ENCODE results near the gene MAN2B1. TPM values are rescaled to one million over a fixed set of nuclear protein-coding genes. Genes with fewer than 3 reads are reported as not detected.
"Not testable (repeated sequence)": the region's sequence is repeated elsewhere in the genome, so short reads cannot be mapped to it uniquely, and the experiment has no call there.

The MAN2B1 gene
- total RNA-seq, 2 donors from 2014 or later = 111 to 118 TPM

DNA sequence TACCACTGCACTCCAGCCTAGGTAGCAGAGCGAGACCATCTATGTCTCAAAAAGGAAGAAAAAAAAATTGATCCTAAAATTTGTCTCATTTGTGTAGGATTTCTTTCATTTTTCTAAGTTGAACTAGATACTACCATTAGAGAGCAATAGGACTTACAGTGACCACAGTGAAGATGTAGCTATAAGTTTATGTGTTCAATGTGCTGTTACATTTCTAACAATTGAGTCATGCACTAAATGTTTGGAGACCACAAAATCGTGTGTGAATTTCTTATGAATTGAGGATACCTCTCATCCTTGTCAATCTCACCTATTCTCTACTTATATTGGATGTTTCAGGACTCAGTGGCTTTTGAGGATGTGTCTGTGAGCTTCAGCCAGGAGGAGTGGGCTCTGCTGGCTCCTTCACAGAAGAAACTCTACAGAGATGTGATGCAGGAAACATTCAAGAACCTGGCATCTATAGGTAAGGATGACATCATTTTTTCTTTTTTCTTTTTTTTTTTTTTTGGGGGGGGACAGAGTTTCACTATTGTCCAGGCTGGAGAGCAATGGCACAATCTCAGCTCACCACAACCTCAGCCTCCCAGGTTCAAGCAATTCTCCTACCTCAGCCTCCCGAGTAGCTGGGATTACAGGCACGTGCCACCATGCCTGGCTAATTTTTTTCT, 43.0 kb downstream of the MAN2B1 start:
- Histone ChIP-seq H3K36me3 (peaks cover 45% of the 10 kb centered on the region), H3K4me1 (ENCODE audit: control insufficient read depth in 1 of 2, low read depth in 2 of 2) (peaks cover 2 to 7% of the 10 kb centered on the region in 2 donors), H3K9me3 (peaks cover 12% of the 10 kb centered on the region), H3K4me3 (no peak overlapping the region), H3K27ac (no peak overlapping the region), H3K27me3 (replicated peaks; ENCODE audit: insufficient read depth) (no peaks in the 10 kb centered on the region)
- ATAC-seq (ENCODE audit: insufficient number of reproducible peaks, low FRiP score, low read depth) = no peak
- DNase-seq (ENCODE audit: low spot score) = no peak
- TF ChIP-seq, protein P1, sequence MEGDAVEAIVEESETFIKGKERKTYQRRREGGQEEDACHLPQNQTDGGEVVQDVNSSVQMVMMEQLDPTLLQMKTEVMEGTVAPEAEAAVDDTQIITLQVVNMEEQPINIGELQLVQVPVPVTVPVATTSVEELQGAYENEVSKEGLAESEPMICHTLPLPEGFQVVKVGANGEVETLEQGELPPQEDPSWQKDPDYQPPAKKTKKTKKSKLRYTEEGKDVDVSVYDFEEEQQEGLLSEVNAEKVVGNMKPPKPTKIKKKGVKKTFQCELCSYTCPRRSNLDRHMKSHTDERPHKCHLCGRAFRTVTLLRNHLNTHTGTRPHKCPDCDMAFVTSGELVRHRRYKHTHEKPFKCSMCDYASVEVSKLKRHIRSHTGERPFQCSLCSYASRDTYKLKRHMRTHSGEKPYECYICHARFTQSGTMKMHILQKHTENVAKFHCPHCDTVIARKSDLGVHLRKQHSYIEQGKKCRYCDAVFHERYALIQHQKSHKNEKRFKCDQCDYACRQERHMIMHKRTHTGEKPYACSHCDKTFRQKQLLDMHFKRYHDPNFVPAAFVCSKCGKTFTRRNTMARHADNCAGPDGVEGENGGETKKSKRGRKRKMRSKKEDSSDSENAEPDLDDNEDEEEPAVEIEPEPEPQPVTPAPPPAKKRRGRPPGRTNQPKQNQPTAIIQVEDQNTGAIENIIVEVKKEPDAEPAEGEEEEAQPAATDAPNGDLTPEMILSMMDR (IDR thresholded peaks at IDR 0.05) = no peak

- H3K27me3 ChIP-seq (replicated peaks; ENCODE audit: insufficient read depth); DNase-seq (ENCODE audit: low spot score); H3K27ac ChIP-seq; H3K9me3 ChIP-seq; ATAC-seq (ENCODE audit: insufficient number of reproducible peaks, low FRiP score, low read depth); H3K4me3 ChIP-seq: not testable (repeated sequence)
- Histone ChIP-seq H3K36me3 (peaks cover 28% of the 10 kb centered on the region), H3K4me1 (ENCODE audit: control insufficient read depth in 1 of 2, low read depth in 2 of 2) (peaks cover 11 to 27% of the 10 kb centered on the region in 2 donors)
Observed at GRCh38 chr19:12621253-12622024, 45.1 kb downstream of the MAN2B1 start.

DNA sequence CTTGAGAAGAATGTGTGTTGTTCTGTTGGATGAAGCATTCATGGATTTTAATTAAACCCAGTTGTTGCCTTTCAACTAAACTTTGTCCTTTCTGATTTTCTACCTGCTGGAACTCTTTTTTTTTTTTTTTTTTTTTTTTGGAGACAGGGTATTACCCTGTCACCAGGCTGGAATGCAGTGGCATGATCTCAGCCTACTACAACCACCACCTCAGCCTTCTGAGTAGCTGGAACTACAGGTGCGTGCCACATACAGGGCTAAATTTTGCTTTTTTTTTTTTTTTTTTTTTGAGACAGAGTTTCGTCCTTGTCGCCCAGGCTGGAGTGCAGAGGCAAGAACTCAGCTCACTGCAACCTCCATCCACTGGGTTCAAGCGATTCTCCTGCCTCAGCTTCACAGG, 48.9 kb downstream of the MAN2B1 start:
- no peak for ATAC-seq (ENCODE audit: insufficient number of reproducible peaks, low FRiP score, low read depth)

DNA sequence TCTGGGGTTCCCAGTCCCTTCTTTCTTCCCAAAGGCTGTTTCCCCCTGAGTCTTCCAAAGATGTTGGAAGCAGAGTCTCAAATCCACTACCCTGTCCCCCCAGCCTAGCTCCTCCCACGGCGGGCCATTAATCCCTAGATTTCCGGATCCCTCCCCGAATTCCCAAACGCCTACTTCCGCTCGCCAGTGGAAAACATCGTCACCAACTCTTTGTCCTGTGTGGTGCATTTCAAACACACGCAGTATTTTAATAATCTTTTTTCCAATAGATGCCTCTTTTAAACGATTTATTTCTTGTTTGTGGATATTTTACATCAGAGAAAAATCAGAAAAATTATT, 55.2 kb downstream of the MAN2B1 start:
- peak overlapping the region; percentile 99 to 100 for H3K27ac ChIP-seq
- H3K4me1 ChIP-seq (ENCODE audit: control insufficient read depth in 1 of 2, low read depth in 2 of 2) = peaks cover 34 to 54% of the 10 kb centered on the region in 2 donors
- TF ChIP-seq, protein P1 (IDR thresholded peaks at IDR 0.05) = no peak
- no peaks in the 10 kb centered on the region for H3K27me3 ChIP-seq (replicated peaks; ENCODE audit: insufficient read depth)
- peaks cover 9% of the 10 kb centered on the region for H3K36me3 ChIP-seq
- H3K9me3 ChIP-seq = no peaks in the 10 kb centered on the region
- DNase-seq (ENCODE audit: low spot score) (peak; percentile 38), ATAC-seq (ENCODE audit: insufficient number of reproducible peaks, low FRiP score, low read depth) (peak; percentile 59)
- H3K4me3 ChIP-seq = peak overlapping the region; percentile 100

More for the DNA sequence above, 48.9 kb downstream of the MAN2B1 start:
- Histone ChIP-seq H3K27me3 (replicated peaks; ENCODE audit: insufficient read depth) (no peaks in the 10 kb centered on the region), H3K36me3 (peaks cover 12% of the 10 kb centered on the region), H3K4me1 (ENCODE audit: control insufficient read depth in 1 of 2, low read depth in 2 of 2) (peaks cover 30 to 62% of the 10 kb centered on the region in 2 donors), H3K4me3 (no peak overlapping the region), H3K9me3 (no peaks in the 10 kb centered on the region), H3K27ac (no peak overlapping the region)
- no peak for DNase-seq (ENCODE audit: low spot score)
- TF ChIP-seq, protein P1 (IDR thresholded peaks at IDR 0.05) = no peak

DNA sequence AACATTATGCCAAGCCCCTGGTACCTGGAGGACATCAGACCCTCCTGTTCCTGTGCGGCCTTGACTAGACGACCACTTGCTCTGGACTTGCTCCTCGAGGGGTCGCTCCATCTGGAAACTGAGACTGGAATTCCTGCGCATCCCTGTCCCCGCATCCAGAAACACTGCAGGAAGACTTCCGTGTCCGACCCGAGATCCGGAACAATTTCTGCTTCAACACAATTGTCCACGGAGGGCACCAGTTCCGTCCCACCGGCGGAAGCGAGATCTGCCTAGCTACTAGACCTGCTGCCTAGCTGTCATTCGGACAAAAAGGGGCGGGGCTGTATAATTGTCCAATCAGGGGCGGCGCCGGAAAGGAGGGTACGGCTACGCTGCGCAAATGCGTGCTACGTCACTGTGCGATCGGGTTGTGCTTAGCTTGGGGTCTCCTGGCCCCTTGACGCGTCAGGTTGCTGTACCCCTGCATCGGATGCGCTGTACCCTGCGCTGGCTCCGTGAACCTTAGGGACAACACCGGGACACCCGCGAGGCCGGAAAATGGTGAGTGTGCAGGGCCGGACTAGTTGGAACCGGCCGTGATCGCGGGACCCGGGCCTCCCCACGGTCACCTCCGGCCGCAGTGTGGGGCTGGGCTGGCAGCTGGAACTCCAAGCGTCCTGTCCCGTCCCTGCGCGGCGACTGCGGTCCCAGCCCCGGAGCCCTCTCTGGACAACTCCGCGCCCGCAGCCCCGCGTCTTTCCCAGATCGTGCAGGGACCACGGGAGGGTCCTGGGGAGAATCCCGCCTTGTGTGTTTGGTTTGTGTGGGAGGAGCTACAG, 55.8 kb downstream of the MAN2B1 start, which contains the start of the genes ZNF490 and ZNF791:
Gene ZNF490, minus strand, starts transcription at position 274 of the 821 bp plus-strand sequence. Its CDS starts 133 bp downstream, at position 141.
Gene ZNF791, plus strand, starts transcription at position 381 of the 821 bp plus-strand sequence. Its CDS starts 160 bp downstream, at position 541.
- TF ChIP-seq, protein P1 (IDR thresholded peaks at IDR 0.05) = no peak
- Histone ChIP-seq H3K36me3 (peaks cover 9% of the 10 kb centered on the region), H3K4me1 (ENCODE audit: control insufficient read depth in 1 of 2, low read depth in 2 of 2) (peaks cover 34 to 48% of the 10 kb centered on the region in 2 donors)

More for the DNA sequence above, 55.8 kb downstream of the MAN2B1 start, which contains the start of the genes ZNF490 and ZNF791:
- peak; percentile 98 for DNase-seq (ENCODE audit: low spot score)
- H3K27ac ChIP-seq = peak within 1 kb of the TSS; percentile 99 to 100
- ATAC-seq (ENCODE audit: insufficient number of reproducible peaks, low FRiP score, low read depth) = peak; percentile 99
- no peaks in the 10 kb centered on the region for H3K9me3 ChIP-seq
- no peaks in the 10 kb centered on the region for H3K27me3 ChIP-seq (replicated peaks; ENCODE audit: insufficient read depth)
- peak within 1 kb of the TSS; percentile 100 for H3K4me3 ChIP-seq
